ENCODE results near the gene ZNF354B.

DNA sequence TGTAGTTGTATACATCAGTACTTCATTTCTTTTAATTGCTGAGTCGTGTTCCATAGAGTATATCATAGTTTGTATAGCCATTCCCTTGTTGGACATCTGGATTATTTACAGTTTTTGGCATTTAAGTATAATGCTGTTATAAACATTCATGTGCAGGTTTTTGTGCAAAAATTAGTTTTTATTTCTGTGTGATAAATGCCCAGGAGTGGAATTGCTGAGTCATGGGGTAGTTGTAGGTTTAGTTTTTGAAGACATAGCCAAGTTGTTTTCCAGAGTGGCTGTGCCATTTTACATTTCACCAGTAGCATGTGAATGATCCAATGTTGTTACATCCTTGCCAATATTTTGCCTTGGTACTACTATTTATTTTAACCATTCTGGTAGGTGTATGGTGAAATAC is 12.5 kb downstream of the ZNF354B start:
- TF ChIP-seq, protein P1, sequence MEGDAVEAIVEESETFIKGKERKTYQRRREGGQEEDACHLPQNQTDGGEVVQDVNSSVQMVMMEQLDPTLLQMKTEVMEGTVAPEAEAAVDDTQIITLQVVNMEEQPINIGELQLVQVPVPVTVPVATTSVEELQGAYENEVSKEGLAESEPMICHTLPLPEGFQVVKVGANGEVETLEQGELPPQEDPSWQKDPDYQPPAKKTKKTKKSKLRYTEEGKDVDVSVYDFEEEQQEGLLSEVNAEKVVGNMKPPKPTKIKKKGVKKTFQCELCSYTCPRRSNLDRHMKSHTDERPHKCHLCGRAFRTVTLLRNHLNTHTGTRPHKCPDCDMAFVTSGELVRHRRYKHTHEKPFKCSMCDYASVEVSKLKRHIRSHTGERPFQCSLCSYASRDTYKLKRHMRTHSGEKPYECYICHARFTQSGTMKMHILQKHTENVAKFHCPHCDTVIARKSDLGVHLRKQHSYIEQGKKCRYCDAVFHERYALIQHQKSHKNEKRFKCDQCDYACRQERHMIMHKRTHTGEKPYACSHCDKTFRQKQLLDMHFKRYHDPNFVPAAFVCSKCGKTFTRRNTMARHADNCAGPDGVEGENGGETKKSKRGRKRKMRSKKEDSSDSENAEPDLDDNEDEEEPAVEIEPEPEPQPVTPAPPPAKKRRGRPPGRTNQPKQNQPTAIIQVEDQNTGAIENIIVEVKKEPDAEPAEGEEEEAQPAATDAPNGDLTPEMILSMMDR (IDR thresholded peaks at IDR 0.05 in 8 of 11, conservative IDR thresholded peaks at IDR 0.05 in 3 of 11) = no peak
- TF ChIP-seq POLR2A (IDR thresholded peaks at IDR 0.05) = no peak
- TF ChIP-seq POLR2AphosphoS5 (IDR thresholded peaks at IDR 0.05) = no peak
